ENCODE data around the gene TOMM40.
A peak's percentile ranks its signal among the peaks of the same experiment; 100 is the strongest.

- TF ChIP-seq ZNF274 (IDR thresholded peaks at IDR 0.05; ENCODE audit: borderline replicate concordance, low read depth, low read length): no peak
- no peak for TF ChIP-seq WHSC1 (IDR thresholded peaks at IDR 0.05; ENCODE audit: low read length)
- no peak for TF ChIP-seq GABPA (tag; conservative IDR thresholded peaks at IDR 0.05; ENCODE audit: low read depth)
- TF ChIP-seq CTCF (IDR thresholded peaks at IDR 0.05 in 2 of 3, conservative IDR thresholded peaks at IDR 0.05 in 1 of 3; ENCODE audit: insufficient read depth in 2 of 3, low read depth in 1 of 3, low read length in 3 of 3): no peak
- TF ChIP-seq ZBTB8A (IDR thresholded peaks at IDR 0.05; ENCODE audit: partially characterized antibody): no peak
- 0 out of 2 replicates have a peak, but pooled peaks have one; percentile 37 for TF ChIP-seq FOXP1 (CRISPR knock-in tag; IDR thresholded peaks at IDR 0.05)
- TF ChIP-seq ATF3 (IDR thresholded peaks at IDR 0.05): no peak
- no peak for TF ChIP-seq ATF3 (CRISPR knock-in tag; conservative IDR thresholded peaks at IDR 0.05)
- TF ChIP-seq AFF4 (CRISPR knock-in tag; IDR thresholded peaks at IDR 0.05): no peak
- no peak for TF ChIP-seq RFX5 (IDR thresholded peaks at IDR 0.05; ENCODE audit: low read depth, low read length)
- no peak for TF ChIP-seq TCF7 (IDR thresholded peaks at IDR 0.05; ENCODE audit: borderline replicate concordance)
- TF ChIP-seq CHD2 (IDR thresholded peaks at IDR 0.05; ENCODE audit: low read depth, low read length): no peak
- TF ChIP-seq MAX (CRISPR knock-in tag; IDR thresholded peaks at IDR 0.05): peak; percentile 9; the same call in 1 of the 2 replicates
Observed at GRCh38 chr19:44848812-44849447, 42.1 kb upstream of the TOMM40 start.

Measured in K562 (cell line).